ENCODE results near the gene TGFB1. TPM values are rescaled to one million over a fixed set of nuclear protein-coding genes. Genes with fewer than 3 reads are reported as not detected.

Gene TGFB1
- total RNA-seq, 2 donors from 2014 or later: 7.7 to 14.6 TPM

DNA sequence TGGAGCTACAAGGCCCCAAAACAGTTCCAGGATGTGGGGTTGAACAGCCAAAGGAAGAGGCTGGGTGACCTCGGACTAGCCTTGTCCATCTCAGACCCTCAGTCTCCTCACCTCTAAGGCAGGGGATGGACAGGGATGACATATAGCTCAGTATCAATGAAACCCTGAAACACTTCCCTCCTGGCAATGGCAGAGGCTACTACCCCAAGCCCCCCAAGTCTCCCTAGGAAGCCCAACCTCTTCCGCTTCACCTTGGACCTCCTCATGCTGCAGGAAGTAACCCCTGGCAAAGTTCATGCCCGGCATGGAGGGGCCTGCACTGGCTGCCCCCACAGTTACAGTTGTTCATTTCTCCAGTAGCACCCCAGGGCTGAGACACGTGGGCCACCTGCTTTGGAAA lies 33.2 kb downstream of the TGFB1 start:
- Histone ChIP-seq H3K27ac (no peak overlapping the region), H3K9ac (ENCODE audit: low read depth in 2 of 2, low read length in 2 of 2) (no peak overlapping the region), H3K9me3 (no peaks in the 10 kb centered on the region), H3K4me1 (peaks cover 10% of the 10 kb centered on the region), H3K4me3 (no peak overlapping the region), H3K27me3 (no peaks in the 10 kb centered on the region), H3K36me3 (peaks cover 5% of the 10 kb centered on the region)
- intact Hi-C loops (cut with DNase I): loop anchor here (10.0 kb wide), 1 partner anchor 114 kb away; the partner anchor contains the start of gene DMAC2
- DNase-seq: no peak
- TF ChIP-seq, protein P1, sequence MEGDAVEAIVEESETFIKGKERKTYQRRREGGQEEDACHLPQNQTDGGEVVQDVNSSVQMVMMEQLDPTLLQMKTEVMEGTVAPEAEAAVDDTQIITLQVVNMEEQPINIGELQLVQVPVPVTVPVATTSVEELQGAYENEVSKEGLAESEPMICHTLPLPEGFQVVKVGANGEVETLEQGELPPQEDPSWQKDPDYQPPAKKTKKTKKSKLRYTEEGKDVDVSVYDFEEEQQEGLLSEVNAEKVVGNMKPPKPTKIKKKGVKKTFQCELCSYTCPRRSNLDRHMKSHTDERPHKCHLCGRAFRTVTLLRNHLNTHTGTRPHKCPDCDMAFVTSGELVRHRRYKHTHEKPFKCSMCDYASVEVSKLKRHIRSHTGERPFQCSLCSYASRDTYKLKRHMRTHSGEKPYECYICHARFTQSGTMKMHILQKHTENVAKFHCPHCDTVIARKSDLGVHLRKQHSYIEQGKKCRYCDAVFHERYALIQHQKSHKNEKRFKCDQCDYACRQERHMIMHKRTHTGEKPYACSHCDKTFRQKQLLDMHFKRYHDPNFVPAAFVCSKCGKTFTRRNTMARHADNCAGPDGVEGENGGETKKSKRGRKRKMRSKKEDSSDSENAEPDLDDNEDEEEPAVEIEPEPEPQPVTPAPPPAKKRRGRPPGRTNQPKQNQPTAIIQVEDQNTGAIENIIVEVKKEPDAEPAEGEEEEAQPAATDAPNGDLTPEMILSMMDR (IDR thresholded peaks at IDR 0.05): no peak

DNA sequence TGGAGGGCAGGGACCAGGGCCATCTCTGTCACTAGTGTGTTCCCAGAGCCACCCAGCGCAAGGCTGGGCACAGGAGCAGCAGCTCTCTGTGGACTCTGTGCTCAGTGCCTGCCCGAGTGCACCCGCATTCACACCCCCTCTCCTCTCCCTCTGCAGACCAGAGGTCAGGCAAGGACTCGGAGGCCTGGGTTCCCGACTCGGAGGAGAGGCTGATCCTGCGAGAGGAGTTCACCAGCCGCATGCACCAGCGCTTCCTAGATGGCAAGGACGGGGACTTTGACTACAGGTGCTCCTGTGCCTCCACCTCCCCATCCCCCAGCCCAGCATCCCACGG lies 33.6 kb downstream of the TGFB1 start:
- Histone ChIP-seq H3K9ac (ENCODE audit: low read depth in 2 of 2, low read length in 2 of 2) (no peak overlapping the region), H3K4me1 (peaks cover 10% of the 10 kb centered on the region), H3K4me3 (no peak overlapping the region), H3K27ac (no peak overlapping the region), H3K36me3 (peaks cover 5% of the 10 kb centered on the region), H3K9me3 (no peaks in the 10 kb centered on the region), H3K27me3 (no peaks in the 10 kb centered on the region)
- intact Hi-C loops (cut with DNase I): loop anchor here (10.0 kb wide), 1 partner anchor 115 kb away; the partner anchor contains the start of gene DMAC2
- TF ChIP-seq, protein P1 (IDR thresholded peaks at IDR 0.05): no peak
- DNase-seq: no peak

DNA sequence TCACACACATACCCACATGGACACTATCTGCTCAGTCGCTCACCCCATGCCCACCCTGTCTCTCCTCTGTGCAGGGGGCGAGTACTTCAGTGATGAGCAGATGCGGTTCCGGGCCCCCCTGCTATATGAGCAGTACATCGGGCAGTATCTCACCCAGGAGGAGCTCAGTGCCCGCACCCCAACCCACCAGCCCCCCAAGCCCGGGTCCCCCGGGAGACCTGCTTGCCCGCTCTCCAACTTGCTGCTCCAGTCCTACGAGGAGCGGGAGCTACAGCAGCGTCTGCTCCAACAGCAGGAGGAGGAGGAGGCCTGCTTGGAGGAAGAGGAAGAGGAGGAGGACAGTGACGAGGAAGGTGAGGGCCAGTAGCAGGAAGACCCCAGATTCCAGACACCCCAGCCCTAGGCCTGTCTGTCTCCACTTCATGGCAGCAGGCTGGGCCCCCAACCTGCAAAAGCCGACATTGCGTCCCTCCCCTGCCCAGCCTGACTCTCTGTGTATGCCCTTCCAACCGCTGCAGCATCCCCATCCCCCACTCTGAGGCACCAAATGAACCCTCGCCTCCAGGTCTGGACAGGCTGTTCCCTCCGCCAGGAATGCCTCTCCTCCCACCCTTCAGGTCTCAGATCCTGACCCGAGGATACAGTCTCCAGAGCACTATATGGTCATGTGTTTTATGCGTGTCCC lies 34.1 kb downstream of the TGFB1 start:
- H3K9me3 ChIP-seq: no peaks in the 10 kb centered on the region
- no peak for DNase-seq
- TF ChIP-seq, protein P1 (IDR thresholded peaks at IDR 0.05): no peak
- H3K4me3 ChIP-seq: no peak overlapping the region
- H3K9ac ChIP-seq (ENCODE audit: low read depth in 2 of 2, low read length in 2 of 2): no peak overlapping the region
- intact Hi-C loops (cut with DNase I): loop anchor here (10.0 kb wide), 1 partner anchor 115 kb away; the partner anchor contains the start of gene DMAC2
- H3K27me3 ChIP-seq: no peaks in the 10 kb centered on the region
- no peak overlapping the region for H3K27ac ChIP-seq
- peaks cover 5% of the 10 kb centered on the region for H3K36me3 ChIP-seq
- H3K4me1 ChIP-seq: peaks cover 6% of the 10 kb centered on the region

DNA sequence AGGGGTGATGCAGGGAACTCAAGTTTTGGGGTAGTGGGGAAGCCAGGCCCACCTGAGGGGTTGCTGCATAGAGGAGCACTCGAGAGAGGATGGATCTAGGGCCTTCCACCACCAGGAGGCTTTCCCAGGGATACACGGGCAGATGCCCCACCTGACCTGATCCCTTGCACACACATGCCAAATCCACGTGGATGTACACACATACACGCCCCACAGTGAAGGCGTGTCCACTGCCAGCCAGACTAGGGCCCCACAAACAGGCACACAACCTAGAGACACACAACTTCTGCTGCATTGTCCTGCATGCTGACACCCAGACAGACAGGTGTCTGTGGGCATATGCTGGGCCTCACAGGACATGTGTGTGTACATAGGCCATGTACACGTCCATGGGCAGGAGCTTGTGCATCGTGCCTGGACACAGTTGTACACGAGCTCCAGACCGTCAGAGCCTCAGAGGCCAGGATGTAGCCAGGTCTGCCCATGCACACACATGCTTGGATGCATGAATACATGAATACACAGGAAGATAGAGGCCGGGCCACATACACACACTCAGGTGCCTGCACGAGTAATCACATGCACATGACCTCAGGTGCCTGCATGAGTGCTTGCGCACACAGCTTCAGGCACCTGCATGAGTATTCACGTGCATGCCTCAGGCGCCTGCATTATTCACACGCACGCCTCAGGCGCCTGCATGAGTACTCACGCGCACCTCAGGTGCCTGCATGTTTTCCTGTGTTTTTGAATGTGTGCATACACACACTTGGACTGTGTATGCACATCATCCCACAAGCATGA lies 34.8 kb downstream of the TGFB1 start:
- Histone ChIP-seq H3K27me3 (no peaks in the 10 kb centered on the region), H3K9ac (ENCODE audit: low read depth in 2 of 2, low read length in 2 of 2) (no peak overlapping the region), H3K27ac (no peak overlapping the region), H3K4me1 (no peaks in the 10 kb centered on the region), H3K4me3 (no peak overlapping the region), H3K9me3 (no peaks in the 10 kb centered on the region), H3K36me3 (peaks cover 5% of the 10 kb centered on the region)
- intact Hi-C loops (cut with DNase I): no loop called here
- TF ChIP-seq, protein P1 (IDR thresholded peaks at IDR 0.05): no peak
- no peak for DNase-seq

DNA sequence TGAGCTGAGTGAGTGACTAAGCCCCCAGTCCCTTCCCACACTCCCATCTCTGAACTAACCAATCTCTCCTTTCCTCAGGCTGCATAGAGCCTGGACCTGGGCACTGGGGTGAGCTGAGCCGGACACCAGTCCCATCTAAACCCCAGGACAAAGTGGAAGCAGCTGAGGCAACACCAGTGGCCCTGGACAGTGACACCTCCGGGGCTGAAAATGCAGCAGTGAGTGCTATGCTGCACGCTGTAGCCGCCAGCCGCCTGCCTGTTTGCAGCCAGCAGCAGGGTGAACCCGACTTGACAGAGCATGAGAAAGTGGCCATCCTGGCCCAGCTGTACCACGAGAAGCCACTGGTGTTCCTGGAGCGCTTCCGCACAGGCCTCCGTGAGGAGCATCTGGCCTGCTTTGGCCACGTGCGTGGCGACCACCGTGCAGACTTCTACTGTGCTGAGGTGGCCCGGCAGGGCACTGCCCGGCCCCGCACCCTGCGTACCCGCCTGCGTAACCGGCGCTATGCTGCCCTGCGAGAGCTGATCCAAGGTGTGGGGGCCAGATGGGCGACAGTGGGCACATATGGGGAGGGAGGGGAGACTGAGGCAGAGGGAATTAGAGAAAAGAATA lies 37.3 kb downstream of the TGFB1 start:
- peaks cover 2% of the 10 kb centered on the region for H3K4me1 ChIP-seq
- H3K27me3 ChIP-seq: no peaks in the 10 kb centered on the region
- H3K4me3 ChIP-seq: no peak overlapping the region
- no peak overlapping the region for H3K9ac ChIP-seq (ENCODE audit: low read depth in 2 of 2, low read length in 2 of 2)
- H3K9me3 ChIP-seq: no peaks in the 10 kb centered on the region
- DNase-seq: no peak
- TF ChIP-seq, protein P1 (IDR thresholded peaks at IDR 0.05): no peak
- H3K36me3 ChIP-seq: peaks cover 5% of the 10 kb centered on the region
- H3K27ac ChIP-seq: no peak overlapping the region
- intact Hi-C loops (cut with DNase I): no loop called here
